HEK293T (cell line): ENCODE data around the gene NAA10.

Experiments used
- CTCF ChIA-PET: fragments of 350-600 bp; formaldehyde crosslinking; extraction: SDS; loops from one replicate; lab custom pipeline; 2021; ENCODE audit warnings: antibody characterized with exemption, inconsistent platforms; lab: Yijun Ruan, JAX
- POLR2A ChIA-PET: fragments of 350-600 bp; formaldehyde crosslinking; extraction: SDS; loops from one replicate; lab custom pipeline; 2020; ENCODE audit warnings: antibody characterized with exemption, inconsistent platforms; lab: Yijun Ruan, JAX
- DNase-seq: peaks from one replicate; pipeline ENCODE4 v3.0.0; 2012; ENCODE audit warnings: mixed read lengths; ENCODE audit errors: extremely low spot score
- ARNT ChIP-seq: fragments of 450-650 bp; IDR thresholded peaks from 2 replicates; pipeline ENCODE4 v1.6.1; 2017; ENCODE audit warnings: mild to moderate bottlenecking
- BHLHE40 ChIP-seq: fragments of 450-650 bp; IDR thresholded peaks from 2 replicates; pipeline ENCODE4 v1.6.1; 2016; ENCODE audit warnings: mild to moderate bottlenecking, moderate library complexity, borderline replicate concordance
- CTBP1 ChIP-seq: fragments of 450-650 bp; IDR thresholded peaks from 2 replicates; pipeline ENCODE4 v1.6.1; 2016; ENCODE audit warnings: borderline replicate concordance
- ELF4 ChIP-seq: fragments of 450-650 bp; IDR thresholded peaks from 2 replicates; pipeline ENCODE4 v1.6.1; 2017; ENCODE audit warnings: antibody characterized with exemption
- FOXA1 ChIP-seq: fragments of 450-650 bp; IDR thresholded peaks from 2 replicates; pipeline ENCODE4 v1.6.1; 2016; ENCODE audit warnings: mild to moderate bottlenecking
- FOXK2 ChIP-seq: fragments of 450-650 bp; IDR thresholded peaks from 2 replicates; pipeline ENCODE4 v1.6.1; 2016; ENCODE audit warnings: mild to moderate bottlenecking
- FOXM1 ChIP-seq: fragments of 450-650 bp; IDR thresholded peaks from 2 replicates; pipeline ENCODE4 v1.6.1; 2017; ENCODE audit warnings: mild to moderate bottlenecking, borderline replicate concordance
- HDGF ChIP-seq: fragments of 450-650 bp; IDR thresholded peaks from 2 replicates; pipeline ENCODE4 v1.6.1; 2017; ENCODE audit warnings: antibody characterized with exemption, borderline replicate concordance
- L3MBTL2 ChIP-seq: fragments of 450-650 bp; conservative IDR thresholded peaks from 2 replicates; pipeline ENCODE4 v1.6.1; 2016; ENCODE audit warnings: mild to moderate bottlenecking
- LEF1 ChIP-seq: fragments of 450-650 bp; IDR thresholded peaks from 2 replicates; pipeline ENCODE4 v1.6.1; 2017; ENCODE audit warnings: mild to moderate bottlenecking, borderline replicate concordance
- NFRKB ChIP-seq: fragments of 450-650 bp; IDR thresholded peaks from 2 replicates; pipeline ENCODE4 v1.6.1; 2016; ENCODE audit warnings: mild to moderate bottlenecking, moderate library complexity
- PKNOX1 ChIP-seq: fragments of 450-650 bp; IDR thresholded peaks from 2 replicates; pipeline ENCODE4 v1.6.1; 2016
- SP1 ChIP-seq: fragments of 450-650 bp; IDR thresholded peaks from 2 replicates; pipeline ENCODE4 v1.6.1; 2017
- SUZ12 ChIP-seq: fragments of 450-650 bp; IDR thresholded peaks from 2 replicates; pipeline ENCODE4 v1.6.1; 2016; ENCODE audit warnings: mild to moderate bottlenecking
- TARDBP ChIP-seq: fragments of 450-650 bp; IDR thresholded peaks from 2 replicates; pipeline ENCODE4 v1.6.1; 2016
- ZNF384 ChIP-seq: fragments of 450-650 bp; IDR thresholded peaks from 2 replicates; pipeline ENCODE4 v1.6.1; 2016

Gene NAA10

GRCh38 chrX:153907456-153907855 lies 27.4 kb downstream of the NAA10 start:
- ChIA-PET CTCF (interaction anchor here (0.7 to 1.0 kb wide), 2 partner anchors 20 to 29 kb away, joined by 3 read pairs; no protein-coding TSS in a partner anchor), POLR2A (interaction anchor here (0.9 to 1.4 kb wide), 3 partner anchors 17 to 113 kb away, joined by 3 to 4 read pairs (median 4); partner anchors contain the start of genes IDH3G and SSR4)
- no peak for DNase-seq
- TF ChIP-seq FOXM1 = no peak
- TF ChIP-seq PKNOX1 = no peak
- TF ChIP-seq CTBP1 = no peak
- no peak for TF ChIP-seq ZNF384
- no peak for TF ChIP-seq ELF4
- no peak for TF ChIP-seq SUZ12
- no peak for TF ChIP-seq FOXK2
- no peak for TF ChIP-seq SP1
- no peak for TF ChIP-seq NFRKB
- no peak for TF ChIP-seq TARDBP
- no peak for TF ChIP-seq HDGF
- TF ChIP-seq LEF1 = no peak
- TF ChIP-seq L3MBTL2 = no peak
- TF ChIP-seq BHLHE40 = no peak
- no peak for TF ChIP-seq ARNT
- TF ChIP-seq FOXA1 = no peak

- no peak for DNase-seq
- ChIA-PET CTCF (interaction anchor here (1.0 kb wide), 1 partner anchor 21 kb away, joined by 3 read pairs; no protein-coding TSS in a partner anchor), POLR2A (interaction anchor here (1.2 kb wide), 1 partner anchor 112 kb away, joined by 4 read pairs; the partner anchor contains the start of genes IDH3G and SSR4)
- TF ChIP-seq LEF1 (no peak), FOXA1 (no peak), CTBP1 (no peak), L3MBTL2 (no peak), ELF4 (no peak), FOXM1 (no peak), BHLHE40 (no peak)
Measured at GRCh38 chrX:153906126-153906917, 28.5 kb downstream of the NAA10 start.

- POLR2A ChIA-PET = no interaction called here
- no peak for TF ChIP-seq PKNOX1
- no peak for TF ChIP-seq NFRKB
- DNase-seq = no peak
- CTCF ChIA-PET = no interaction called here
Measured at GRCh38 chrX:153905481-153906095, 29.2 kb downstream of the NAA10 start.

GRCh38 chrX:153903991-153904957 lies 30.6 kb downstream of the NAA10 start, which contains the start of gene AVPR2:
Gene AVPR2 (plus strand): TSS chrX:153904673. CDS start chrX:153905146, 473 bp downstream.
- DNase-seq = no peak
- TF ChIP-seq BHLHE40 (no peak), SP1 (no peak), HDGF (no peak), SUZ12 (no peak), FOXA1 (no peak), NFRKB (no peak)
- POLR2A ChIA-PET = no interaction called here
- CTCF ChIA-PET = no interaction called here

- ChIA-PET POLR2A (no interaction called here), CTCF (no interaction called here)
- no peak for DNase-seq
- TF ChIP-seq ARNT (no peak), SP1 (no peak), BHLHE40 (no peak), CTBP1 (no peak), ELF4 (no peak), FOXK2 (no peak), LEF1 (no peak), HDGF (no peak), TARDBP (no peak), PKNOX1 (no peak), SUZ12 (no peak), FOXA1 (no peak), NFRKB (no peak), ZNF384 (no peak), FOXM1 (no peak)
Measured at GRCh38 chrX:153903238-153903980, 31.4 kb downstream of the NAA10 start.
